HL-60 (cell line): Measurements from ENCODE around the gene GOLGA6L10.
"Not testable (repeated sequence)": the region's sequence is repeated elsewhere in the genome, so short reads cannot be mapped to it uniquely, and the experiment has no call there.

ENCODE experiments used
- DNase-seq, 2 experiments: peaks; one replicate each; pipeline ENCODE4 v3.0.0-alpha.2; 2010 to 2020; ENCODE audit warnings: low read depth in 1 of 2, low spot score in 1 of 2
- H3K27ac ChIP-seq: fragments of 250-450 bp; sonication (Bioruptor Pico); replicated peaks from 2 replicates; pipeline ENCODE4 v1.5.1; 2020; ENCODE audit warnings: mild to moderate bottlenecking, moderate library complexity
- H3K27me3 ChIP-seq: fragments of 250-450 bp; sonication (Bioruptor Pico); 2 replicates; pipeline ENCODE4 v1.5.1; 2021; ENCODE audit warnings: mild to moderate bottlenecking, moderate library complexity; ENCODE audit not compliant: insufficient read depth, poor library complexity, severe bottlenecking
- H3K4me3 ChIP-seq: replicated peaks from 2 replicates; pipeline ENCODE4 v1.5.1; 2011; ENCODE audit warnings: mild to moderate bottlenecking, control low read depth, low read length; ENCODE audit not compliant: insufficient read depth
- GABPA ChIP-seq: IDR thresholded peaks from 2 replicates; pipeline ENCODE4 v1.6.1; 2012; ENCODE audit warnings: low read depth
- POLR2AphosphoS5 ChIP-seq: IDR thresholded peaks from 2 replicates; pipeline ENCODE4 v1.6.1; 2012; ENCODE audit warnings: low read depth
- SPI1 ChIP-seq: IDR thresholded peaks from 2 replicates; pipeline ENCODE4 v1.6.1; 2012; ENCODE audit warnings: low read depth, mild to moderate bottlenecking, borderline replicate concordance
- long read RNA-seq: library from polyadenylated mRNA; unstranded; transcript quantifications from one replicate; pipeline ENCODE4 v2.0.0, GENCODE V29; 2020
- TF ChIP-seq, protein P1 (sequence below): IDR thresholded peaks from 2 replicates; pipeline ENCODE4 v1.6.1; 2012; ENCODE audit warnings: low read depth; ENCODE audit not compliant: insufficient replicate concordance
- TF ChIP-seq, protein P2 (sequence below): IDR thresholded peaks from one replicate; pipeline ENCODE4 v1.5.1; 2011; ENCODE audit warnings: low read length, control low read depth, inconsistent platforms; ENCODE audit not compliant: insufficient read depth

GOLGA6L10 gene, protein sequence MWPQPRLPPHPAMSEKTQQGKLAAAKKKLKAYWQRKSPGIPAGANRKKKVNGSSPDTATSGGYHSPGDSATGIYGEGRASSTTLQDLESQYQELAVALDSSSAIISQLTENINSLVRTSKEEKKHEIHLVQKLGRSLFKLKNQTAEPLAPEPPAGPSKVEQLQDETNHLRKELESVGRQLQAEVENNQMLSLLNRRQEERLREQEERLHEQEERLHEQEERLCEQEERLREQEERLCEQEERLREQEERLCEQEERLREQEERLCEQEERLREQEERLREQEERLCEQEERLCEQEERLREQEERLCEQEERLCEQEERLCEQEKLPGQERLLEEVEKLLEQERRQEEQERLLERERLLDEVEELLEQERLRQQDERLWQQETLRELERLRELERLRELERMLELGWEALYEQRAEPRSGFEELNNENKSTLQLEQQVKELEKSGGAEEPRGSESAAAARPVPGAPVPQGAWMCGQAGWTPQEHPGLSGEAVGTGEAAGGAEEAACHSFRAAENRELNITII
- long read RNA-seq, result 0 reads

DNA sequence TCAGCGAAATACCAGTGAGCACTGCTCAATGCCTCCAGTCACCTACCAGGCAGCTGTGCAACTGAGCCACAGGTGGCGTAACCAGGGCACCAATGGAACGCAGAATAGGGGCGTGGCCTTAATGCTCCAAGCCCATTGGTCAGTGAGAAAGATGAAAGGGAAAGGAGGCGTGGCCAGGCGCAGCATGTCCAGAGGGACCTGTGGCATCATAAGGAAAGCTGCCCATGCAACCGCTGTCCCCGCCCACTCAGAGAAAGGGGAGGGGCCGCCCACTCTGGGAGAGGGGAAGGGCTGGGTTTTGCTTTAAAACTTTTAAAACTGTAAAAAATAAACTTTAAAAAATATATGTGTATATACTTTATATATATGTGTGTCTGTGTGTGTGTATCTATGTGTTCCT, at the start of gene GOLGA6L10:
Gene GOLGA6L10 (minus strand): TSS at position 101 of the 400 bp plus-strand sequence. CDS start 100 bp downstream, at position 1.
- DNase-seq, H3K4me3 ChIP-seq, H3K27me3 ChIP-seq: not testable (repeated sequence)

DNA sequence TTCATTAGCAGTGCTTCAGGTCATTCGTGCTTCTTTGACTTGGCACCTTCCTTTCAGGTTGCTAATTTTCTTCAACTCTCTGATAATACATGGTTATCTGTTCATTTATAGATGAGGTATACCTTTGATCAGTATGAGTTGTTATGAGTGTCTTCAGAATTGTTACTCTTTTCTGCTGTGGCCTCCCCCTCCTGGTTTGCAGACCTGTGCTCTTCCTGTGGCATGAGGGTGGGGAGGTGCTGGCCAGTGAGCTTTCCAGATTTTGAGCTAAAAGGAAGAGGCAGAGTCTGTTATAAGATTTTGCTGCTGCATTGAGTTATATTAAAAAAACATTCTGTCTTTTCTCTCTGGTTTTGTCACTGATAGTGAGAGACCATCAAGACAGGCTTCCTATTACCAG, 49.5 kb upstream of the GOLGA6L10 start:
- DNase-seq, result no peak
- H3K27ac ChIP-seq, result no peak overlapping the region
- no peaks in the 10 kb centered on the region for H3K27me3 ChIP-seq
- no peak overlapping the region for H3K4me3 ChIP-seq
- TF ChIP-seq GABPA (no peak), SPI1 (no peak)
- TF ChIP-seq, protein P1, sequence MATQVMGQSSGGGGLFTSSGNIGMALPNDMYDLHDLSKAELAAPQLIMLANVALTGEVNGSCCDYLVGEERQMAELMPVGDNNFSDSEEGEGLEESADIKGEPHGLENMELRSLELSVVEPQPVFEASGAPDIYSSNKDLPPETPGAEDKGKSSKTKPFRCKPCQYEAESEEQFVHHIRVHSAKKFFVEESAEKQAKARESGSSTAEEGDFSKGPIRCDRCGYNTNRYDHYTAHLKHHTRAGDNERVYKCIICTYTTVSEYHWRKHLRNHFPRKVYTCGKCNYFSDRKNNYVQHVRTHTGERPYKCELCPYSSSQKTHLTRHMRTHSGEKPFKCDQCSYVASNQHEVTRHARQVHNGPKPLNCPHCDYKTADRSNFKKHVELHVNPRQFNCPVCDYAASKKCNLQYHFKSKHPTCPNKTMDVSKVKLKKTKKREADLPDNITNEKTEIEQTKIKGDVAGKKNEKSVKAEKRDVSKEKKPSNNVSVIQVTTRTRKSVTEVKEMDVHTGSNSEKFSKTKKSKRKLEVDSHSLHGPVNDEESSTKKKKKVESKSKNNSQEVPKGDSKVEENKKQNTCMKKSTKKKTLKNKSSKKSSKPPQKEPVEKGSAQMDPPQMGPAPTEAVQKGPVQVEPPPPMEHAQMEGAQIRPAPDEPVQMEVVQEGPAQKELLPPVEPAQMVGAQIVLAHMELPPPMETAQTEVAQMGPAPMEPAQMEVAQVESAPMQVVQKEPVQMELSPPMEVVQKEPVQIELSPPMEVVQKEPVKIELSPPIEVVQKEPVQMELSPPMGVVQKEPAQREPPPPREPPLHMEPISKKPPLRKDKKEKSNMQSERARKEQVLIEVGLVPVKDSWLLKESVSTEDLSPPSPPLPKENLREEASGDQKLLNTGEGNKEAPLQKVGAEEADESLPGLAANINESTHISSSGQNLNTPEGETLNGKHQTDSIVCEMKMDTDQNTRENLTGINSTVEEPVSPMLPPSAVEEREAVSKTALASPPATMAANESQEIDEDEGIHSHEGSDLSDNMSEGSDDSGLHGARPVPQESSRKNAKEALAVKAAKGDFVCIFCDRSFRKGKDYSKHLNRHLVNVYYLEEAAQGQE, result no peak

More for the DNA sequence above, at the start of gene GOLGA6L10:
- not testable (repeated sequence) for H3K27ac ChIP-seq

DNA sequence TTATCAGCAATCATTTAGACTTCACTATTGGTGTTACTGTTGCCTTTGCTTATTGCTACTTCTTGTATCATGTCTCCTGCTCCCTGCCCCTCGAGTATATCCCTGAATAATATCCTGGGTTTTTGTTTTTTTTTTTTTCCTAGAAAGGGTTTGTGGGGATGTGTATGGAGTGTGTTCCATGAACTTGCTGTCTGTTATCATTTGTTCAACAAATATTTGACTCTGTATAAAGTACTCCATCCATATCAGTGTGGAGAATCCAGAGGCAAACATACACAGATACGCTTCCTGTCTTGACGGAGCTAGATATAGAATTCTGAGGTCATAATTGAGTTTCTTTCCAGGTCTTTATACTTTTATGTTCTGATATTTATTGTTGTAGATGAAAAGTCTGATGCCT, 48.5 kb upstream of the GOLGA6L10 start:
- TF ChIP-seq, protein P2, sequence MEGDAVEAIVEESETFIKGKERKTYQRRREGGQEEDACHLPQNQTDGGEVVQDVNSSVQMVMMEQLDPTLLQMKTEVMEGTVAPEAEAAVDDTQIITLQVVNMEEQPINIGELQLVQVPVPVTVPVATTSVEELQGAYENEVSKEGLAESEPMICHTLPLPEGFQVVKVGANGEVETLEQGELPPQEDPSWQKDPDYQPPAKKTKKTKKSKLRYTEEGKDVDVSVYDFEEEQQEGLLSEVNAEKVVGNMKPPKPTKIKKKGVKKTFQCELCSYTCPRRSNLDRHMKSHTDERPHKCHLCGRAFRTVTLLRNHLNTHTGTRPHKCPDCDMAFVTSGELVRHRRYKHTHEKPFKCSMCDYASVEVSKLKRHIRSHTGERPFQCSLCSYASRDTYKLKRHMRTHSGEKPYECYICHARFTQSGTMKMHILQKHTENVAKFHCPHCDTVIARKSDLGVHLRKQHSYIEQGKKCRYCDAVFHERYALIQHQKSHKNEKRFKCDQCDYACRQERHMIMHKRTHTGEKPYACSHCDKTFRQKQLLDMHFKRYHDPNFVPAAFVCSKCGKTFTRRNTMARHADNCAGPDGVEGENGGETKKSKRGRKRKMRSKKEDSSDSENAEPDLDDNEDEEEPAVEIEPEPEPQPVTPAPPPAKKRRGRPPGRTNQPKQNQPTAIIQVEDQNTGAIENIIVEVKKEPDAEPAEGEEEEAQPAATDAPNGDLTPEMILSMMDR, result no peak
- no peak for TF ChIP-seq SPI1
- TF ChIP-seq GABPA, result no peak
- TF ChIP-seq POLR2AphosphoS5, result no peak
- TF ChIP-seq, protein P1, result no peak
- no peak for DNase-seq
- H3K27ac ChIP-seq, result no peak overlapping the region
- H3K27me3 ChIP-seq, result no peaks in the 10 kb centered on the region
- no peak overlapping the region for H3K4me3 ChIP-seq

DNA sequence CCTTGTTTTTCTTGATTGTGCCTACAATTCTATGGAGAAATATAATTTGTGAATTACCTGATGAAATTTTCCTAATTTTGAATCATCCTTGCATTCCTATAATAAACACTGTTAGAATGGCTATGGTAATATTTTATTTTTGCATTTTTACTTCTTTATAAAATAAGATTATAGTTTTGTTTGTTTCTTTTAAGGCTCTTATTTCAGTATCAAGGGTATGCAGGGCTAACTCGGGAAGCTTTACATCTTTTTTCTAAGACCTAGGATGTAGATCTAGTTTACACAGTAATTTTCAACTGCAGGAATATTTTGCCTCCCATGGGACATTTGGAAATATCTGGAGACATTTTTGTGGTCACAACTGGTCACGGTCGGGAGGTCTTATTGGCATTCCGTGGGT, 46.5 kb upstream of the GOLGA6L10 start:
- not testable (repeated sequence) for DNase-seq, H3K27ac ChIP-seq, H3K27me3 ChIP-seq, H3K4me3 ChIP-seq

DNA sequence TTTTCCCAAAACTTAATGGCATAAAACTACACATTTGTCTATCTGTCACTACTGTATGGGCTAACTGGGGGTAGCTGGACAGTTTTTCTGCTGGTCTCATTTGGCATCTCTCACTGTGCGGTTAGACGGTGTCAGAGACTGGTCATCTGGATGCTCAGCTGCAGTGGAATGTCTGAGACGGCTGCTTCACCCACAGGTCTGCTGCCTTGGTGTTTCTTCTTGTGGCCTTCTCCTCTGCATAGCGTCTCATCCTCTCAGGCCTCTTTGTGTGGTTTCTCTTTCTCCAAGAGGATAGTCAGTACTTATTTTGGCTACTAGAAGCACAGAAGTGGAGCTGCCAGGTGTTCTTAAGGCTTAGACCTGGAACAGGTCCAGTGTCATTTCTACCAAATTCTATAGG, 44.4 kb upstream of the GOLGA6L10 start:
- Histone ChIP-seq H3K27me3 (no peaks in the 10 kb centered on the region), H3K27ac (no peak overlapping the region), H3K4me3 (no peak overlapping the region)
- TF ChIP-seq POLR2AphosphoS5 (no peak), SPI1 (no peak), GABPA (no peak)
- TF ChIP-seq, protein P2, result no peak
- TF ChIP-seq, protein P1, result no peak
- DNase-seq, result no peak

DNA sequence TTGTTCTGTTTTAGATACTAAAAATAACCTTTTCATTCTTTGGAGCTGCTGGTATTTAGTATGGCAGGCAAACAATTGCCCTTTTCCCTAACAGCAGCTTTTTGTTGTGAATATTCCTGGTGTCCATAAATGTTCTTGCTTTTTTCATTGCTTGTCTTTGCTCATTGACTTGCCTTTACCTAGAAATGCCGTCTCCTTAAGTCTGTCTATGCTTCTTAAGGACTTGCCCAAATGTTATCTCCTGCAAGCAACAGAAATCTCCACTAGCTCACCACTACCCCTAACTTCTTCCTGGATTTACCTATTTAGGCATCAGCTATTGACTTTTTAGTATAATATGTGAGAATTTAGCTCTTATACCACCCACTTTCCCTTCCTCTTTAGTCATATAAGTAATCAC, 42.8 kb upstream of the GOLGA6L10 start:
- not testable (repeated sequence) for H3K27ac ChIP-seq, H3K4me3 ChIP-seq, DNase-seq, H3K27me3 ChIP-seq

DNA sequence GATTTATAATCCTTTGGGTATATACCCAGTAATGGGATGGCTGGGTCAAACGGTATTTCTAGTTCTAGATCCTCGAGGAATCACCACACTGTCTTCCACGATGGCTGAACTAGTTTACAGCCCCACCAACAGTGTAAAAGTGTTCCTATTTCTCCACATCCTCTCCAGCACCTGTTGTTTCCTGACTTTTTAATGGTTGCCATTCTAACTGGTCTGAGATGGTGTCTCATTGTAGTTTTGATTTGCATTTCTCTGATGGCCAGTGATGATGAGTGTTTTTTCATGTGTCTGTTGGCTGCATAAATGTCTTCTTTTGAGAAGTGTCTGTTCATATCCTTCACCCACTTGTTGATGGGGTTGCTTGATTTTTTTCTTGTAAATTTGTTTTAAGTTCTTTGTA, 40.9 kb upstream of the GOLGA6L10 start:
- DNase-seq, H3K27me3 ChIP-seq, H3K27ac ChIP-seq, H3K4me3 ChIP-seq: not testable (repeated sequence)
